ENCODE data around the gene ITPRID2. TPM values are rescaled to one million over a fixed set of nuclear protein-coding genes. Genes with fewer than 3 reads are reported as not detected.

ITPRID2 gene
- total and polyA plus RNA-seq, 2 of the 13 experiments (the other 11 are each of a cell fraction or from before 2014, with no cell fraction given), result 44.8 to 62.3 TPM

DNA sequence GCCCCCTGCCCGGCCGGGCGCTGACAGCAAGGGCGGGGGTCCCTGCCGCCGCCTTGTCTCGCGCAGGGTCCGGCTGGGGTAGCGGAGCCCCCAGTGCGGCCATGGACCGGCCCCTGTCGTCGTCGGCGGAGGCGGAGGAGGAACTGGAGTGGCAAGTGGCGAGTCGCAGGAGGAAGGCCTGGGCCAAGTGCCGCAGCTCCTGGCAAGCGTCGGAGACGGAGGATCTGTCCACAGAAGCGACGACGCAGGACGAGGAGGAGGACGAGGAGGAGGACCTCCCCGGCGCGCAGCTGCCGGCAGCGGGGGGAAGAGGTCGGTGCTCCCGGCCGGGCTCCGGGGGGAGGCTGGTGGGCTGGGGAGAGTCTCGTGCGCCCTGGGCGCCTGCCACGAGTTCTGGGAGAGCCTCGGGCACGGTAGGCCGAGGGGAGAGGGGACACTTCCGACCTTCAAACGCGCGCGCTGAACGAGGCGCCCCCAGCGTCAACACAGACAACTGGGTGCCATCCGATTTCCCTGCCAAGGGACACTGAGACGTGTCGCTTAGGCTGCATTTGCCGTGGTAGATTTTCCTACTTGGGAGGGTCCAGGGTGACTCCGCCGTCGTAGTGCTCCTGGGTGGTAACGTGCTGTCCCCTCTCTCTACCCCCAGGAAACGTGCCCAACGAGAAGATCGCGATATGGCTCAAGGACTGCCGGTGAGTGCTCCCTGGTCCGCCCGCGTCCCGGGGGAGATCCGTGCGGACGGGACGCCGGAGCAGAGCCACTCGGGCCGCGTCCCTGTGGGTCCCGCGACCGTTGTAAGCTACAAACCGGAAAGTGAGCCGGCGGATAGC is 652 bp downstream of the ITPRID2 start (continued):
- peak; percentile 8; the same call in 1 of the 2 replicates for TF ChIP-seq ZFP1 (CRISPR knock-in tag; IDR thresholded peaks at IDR 0.05)
- peak; percentile 65; the same call in 1 of the 2 replicates for TF ChIP-seq TGIF2 (CRISPR knock-in tag; IDR thresholded peaks at IDR 0.05)
- no peak for TF ChIP-seq ARID3A (IDR thresholded peaks at IDR 0.05; ENCODE audit: low read depth, low read length)
- TF ChIP-seq, protein P1, sequence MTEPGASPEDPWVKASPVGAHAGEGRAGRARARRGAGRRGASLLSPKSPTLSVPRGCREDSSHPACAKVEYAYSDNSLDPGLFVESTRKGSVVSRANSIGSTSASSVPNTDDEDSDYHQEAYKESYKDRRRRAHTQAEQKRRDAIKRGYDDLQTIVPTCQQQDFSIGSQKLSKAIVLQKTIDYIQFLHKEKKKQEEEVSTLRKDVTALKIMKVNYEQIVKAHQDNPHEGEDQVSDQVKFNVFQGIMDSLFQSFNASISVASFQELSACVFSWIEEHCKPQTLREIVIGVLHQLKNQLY (CRISPR knock-in tag; IDR thresholded peaks at IDR 0.05), result peak; percentile 28; the same call in 1 of the 2 replicates
- no peak; the same call in 1 of the 2 replicates for TF ChIP-seq MIER2 (CRISPR knock-in tag; IDR thresholded peaks at IDR 0.05)
- peak; percentile 77; the same call in 1 of the 2 replicates for TF ChIP-seq RFXAP (CRISPR knock-in tag; IDR thresholded peaks at IDR 0.05; ENCODE audit: borderline replicate concordance)
- TF ChIP-seq STAG1 (CRISPR knock-in tag; IDR thresholded peaks at IDR 0.05), result 0 out of 2 replicates have a peak, but pooled peaks have one; percentile 3
- peak; percentile 95 for TF ChIP-seq SALL2 (CRISPR knock-in tag; IDR thresholded peaks at IDR 0.05)
- TF ChIP-seq TOPORS (CRISPR knock-in tag; IDR thresholded peaks at IDR 0.05), result no peak; the same call in 1 of the 2 replicates
- TF ChIP-seq ZNF816 (CRISPR knock-in tag; IDR thresholded peaks at IDR 0.05; ENCODE audit: borderline replicate concordance), result peak; percentile 95
- TF ChIP-seq PAF1 (CRISPR knock-in tag; IDR thresholded peaks at IDR 0.05), result no peak
- no peak; the same call in 1 of the 2 replicates for TF ChIP-seq ZBTB21 (CRISPR knock-in tag; IDR thresholded peaks at IDR 0.05)
- TF ChIP-seq NCOA2 (CRISPR knock-in tag; IDR thresholded peaks at IDR 0.05), result 0 out of 2 replicates have a peak, but pooled peaks have one; percentile 59
- no peak; the same call in 1 of the 2 replicates for TF ChIP-seq ZNF34 (CRISPR knock-in tag; IDR thresholded peaks at IDR 0.05; ENCODE audit: borderline replicate concordance)
- TF ChIP-seq RFX3 (CRISPR knock-in tag; IDR thresholded peaks at IDR 0.05), result no peak; the same call in 1 of the 2 replicates
- TF ChIP-seq ZNF468 (CRISPR knock-in tag; IDR thresholded peaks at IDR 0.05), result no peak
- TF ChIP-seq ZNF562 (CRISPR knock-in tag; IDR thresholded peaks at IDR 0.05; ENCODE audit: borderline replicate concordance), result peak; percentile 80; the same call in 1 of the 2 replicates
- TF ChIP-seq KAT8 (CRISPR knock-in tag; IDR thresholded peaks at IDR 0.05), result peak; percentile 90
- TF ChIP-seq CHD4 (IDR thresholded peaks at IDR 0.05; ENCODE audit: borderline replicate concordance, low read length), result no peak
- TF ChIP-seq, protein P2, sequence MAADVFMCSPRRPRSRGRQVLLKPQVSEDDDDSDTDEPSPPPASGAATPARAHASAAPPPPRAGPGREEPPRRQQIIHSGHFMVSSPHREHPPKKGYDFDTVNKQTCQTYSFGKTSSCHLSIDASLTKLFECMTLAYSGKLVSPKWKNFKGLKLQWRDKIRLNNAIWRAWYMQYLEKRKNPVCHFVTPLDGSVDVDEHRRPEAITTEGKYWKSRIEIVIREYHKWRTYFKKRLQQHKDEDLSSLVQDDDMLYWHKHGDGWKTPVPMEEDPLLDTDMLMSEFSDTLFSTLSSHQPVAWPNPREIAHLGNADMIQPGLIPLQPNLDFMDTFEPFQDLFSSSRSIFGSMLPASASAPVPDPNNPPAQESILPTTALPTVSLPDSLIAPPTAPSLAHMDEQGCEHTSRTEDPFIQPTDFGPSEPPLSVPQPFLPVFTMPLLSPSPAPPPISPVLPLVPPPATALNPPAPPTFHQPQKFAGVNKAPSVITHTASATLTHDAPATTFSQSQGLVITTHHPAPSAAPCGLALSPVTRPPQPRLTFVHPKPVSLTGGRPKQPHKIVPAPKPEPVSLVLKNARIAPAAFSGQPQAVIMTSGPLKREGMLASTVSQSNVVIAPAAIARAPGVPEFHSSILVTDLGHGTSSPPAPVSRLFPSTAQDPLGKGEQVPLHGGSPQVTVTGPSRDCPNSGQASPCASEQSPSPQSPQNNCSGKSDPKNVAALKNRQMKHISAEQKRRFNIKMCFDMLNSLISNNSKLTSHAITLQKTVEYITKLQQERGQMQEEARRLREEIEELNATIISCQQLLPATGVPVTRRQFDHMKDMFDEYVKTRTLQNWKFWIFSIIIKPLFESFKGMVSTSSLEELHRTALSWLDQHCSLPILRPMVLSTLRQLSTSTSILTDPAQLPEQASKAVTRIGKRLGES (CRISPR knock-in tag; IDR thresholded peaks at IDR 0.05; ENCODE audit: borderline replicate concordance), result peak; percentile 93
- no peak; the same call in 1 of the 2 replicates for TF ChIP-seq PAWR (CRISPR knock-in tag; IDR thresholded peaks at IDR 0.05; ENCODE audit: borderline replicate concordance)
